Kidney tubule cell (primary cell): ENCODE results near the gene TAF12.
A peak's percentile ranks its signal among the peaks of the same experiment; 100 is the strongest.
"Not testable (repeated sequence)": the region's sequence is repeated elsewhere in the genome, so short reads cannot be mapped to it uniquely, and the experiment has no call there.

Source experiments
- DNase-seq: peaks from one replicate; pipeline ENCODE4 v3.0.0-alpha.2; 2018; ENCODE audit warnings: low spot score

TAF12 gene

GRCh38 chr1:28581531-28582247, 61.2 kb downstream of the TAF12 start:
- peak; percentile 98 for DNase-seq

- DNase-seq, result peak; percentile 65
These were observed 61.9 kb downstream of the TAF12 start for GRCh38 chr1:28580722-28581530.

GRCh38 chr1:28579401-28579800, 63.5 kb downstream of the TAF12 start:
- DNase-seq, result peak; percentile 42

GRCh38 chr1:28578696-28579218, 64.1 kb downstream of the TAF12 start:
- peak; percentile 30 for DNase-seq

- peak; percentile 60 for DNase-seq
These were observed 64.9 kb downstream of the TAF12 start for GRCh38 chr1:28577738-28578536.

GRCh38 chr1:28577052-28577678, 65.7 kb downstream of the TAF12 start:
- DNase-seq, result peak; percentile 70

GRCh38 chr1:28573564-28573963, 69.3 kb downstream of the TAF12 start:
- DNase-seq, result no peak

- not testable (repeated sequence) for DNase-seq
These were observed 70.0 kb downstream of the TAF12 start for GRCh38 chr1:28572891-28573290.

- no peak for DNase-seq
These were observed 71.0 kb downstream of the TAF12 start for GRCh38 chr1:28571911-28572310.

GRCh38 chr1:28566931-28567330, 75.9 kb downstream of the TAF12 start:
- DNase-seq, result no peak

GRCh38 chr1:28565726-28566125, 77.1 kb downstream of the TAF12 start:
- DNase-seq, result no peak

- no peak for DNase-seq
These were observed 77.8 kb downstream of the TAF12 start for GRCh38 chr1:28565040-28565439.

GRCh38 chr1:28564310-28564709, 78.6 kb downstream of the TAF12 start:
- no peak for DNase-seq

- no peak for DNase-seq
These were observed 82.0 kb downstream of the TAF12 start for GRCh38 chr1:28560886-28561285.
